Activated CD4-positive, alpha-beta T cell treated with anti-CD3 and anti-CD28 coated beads for 36 hours (primary cell): Measurements from ENCODE around the gene PRAMEF33. TPM values are rescaled to one million over a fixed set of nuclear protein-coding genes. Genes with fewer than 3 reads are reported as not detected.
A peak's percentile ranks its signal among the peaks of the same experiment; 100 is the strongest.
"Not testable (repeated sequence)": the region's sequence is repeated elsewhere in the genome, so short reads cannot be mapped to it uniquely, and the experiment has no call there.

Experiments
- ATAC-seq: fragments of 200-7000 bp; cut with Tn5 transposase; one replicate; pipeline ENCODE4 v1.10.0; 2021; ENCODE audit warnings: mild to moderate bottlenecking, moderate library complexity
- CTCF ChIA-PET: fragments of 350-600 bp; sonication (Branson Sonifier 250); formaldehyde crosslinking; loops from one replicate; lab custom pipeline; 2021; ENCODE audit warnings: antibody characterized with exemption; lab: Charles Lee
- POLR2A ChIA-PET: fragments of 350-600 bp; sonication (Branson Sonifier 250); formaldehyde crosslinking; loops from one replicate; lab custom pipeline; 2021; ENCODE audit warnings: antibody characterized with exemption, inconsistent platforms; lab: Charles Lee
- DNase-seq: peaks from one replicate; pipeline ENCODE4 v3.0.0-alpha.2; 2020
- H3K27ac Mint-ChIP-seq: one replicate; pipeline ENCODE4 v1.8.0; 2021; ENCODE audit warnings: mixed read lengths
- H3K27me3 Mint-ChIP-seq: one replicate; pipeline ENCODE4 v1.8.0; 2021; ENCODE audit warnings: mixed read lengths
- H3K36me3 Mint-ChIP-seq: one replicate; pipeline ENCODE4 v1.8.0; 2021; ENCODE audit warnings: low read depth, mixed read lengths
- H3K4me1 Mint-ChIP-seq: one replicate; pipeline ENCODE4 v1.8.0; 2021; ENCODE audit warnings: mixed read lengths
- H3K4me3 Mint-ChIP-seq: one replicate; pipeline ENCODE4 v1.8.0; 2021; ENCODE audit warnings: mild to moderate bottlenecking, moderate library complexity, mixed read lengths
- H3K9me3 Mint-ChIP-seq: one replicate; pipeline ENCODE4 v1.8.0; 2021; ENCODE audit warnings: low read depth, mixed read lengths
- intact Hi-C, 2 experiments: fragments of 100-400 bp; cut with DNase I in 1 of 2; cut with micrococcal nuclease in 1 of 2; formaldehyde crosslinking; loops; one replicate each; pipeline versions ENCODE4 v1.14.2 to v1.15.1; 2022 to 2024; cut with DNase I, micrococcal nuclease
- total RNA-seq, 2 experiments: library from RNA; stranded (reverse); gene quantifications; one replicate each; pipeline ENCODE4 v1.2.3, GENCODE V29; 2021

Gene PRAMEF33
- total RNA-seq, 2 experiments from 2014 or later, result not detected

GRCh38 chr1:13347034-13347433, 43.7 kb downstream of the PRAMEF33 start, which contains the start of gene PRAMEF14:
TSS of gene PRAMEF14 (minus strand) at chr1:13347134. CDS start at chr1:13345314, 1,820 bp downstream.
- ATAC-seq, CTCF ChIA-PET, POLR2A ChIA-PET, H3K4me3 Mint-ChIP-seq, DNase-seq, H3K27me3 Mint-ChIP-seq, H3K27ac Mint-ChIP-seq, H3K4me1 Mint-ChIP-seq, H3K36me3 Mint-ChIP-seq, intact Hi-C loops, H3K9me3 Mint-ChIP-seq: not testable (repeated sequence)

- H3K36me3 Mint-ChIP-seq, H3K27me3 Mint-ChIP-seq, H3K4me1 Mint-ChIP-seq, H3K27ac Mint-ChIP-seq, intact Hi-C loops, POLR2A ChIA-PET, CTCF ChIA-PET, H3K4me3 Mint-ChIP-seq, H3K9me3 Mint-ChIP-seq, ATAC-seq: not testable (repeated sequence)
- peak; percentile 8 for DNase-seq
Measured at GRCh38 chr1:13353476-13353875, 50.1 kb downstream of the PRAMEF33 start.

- intact Hi-C loops, POLR2A ChIA-PET, H3K27me3 Mint-ChIP-seq, H3K4me3 Mint-ChIP-seq, H3K36me3 Mint-ChIP-seq, CTCF ChIA-PET, H3K4me1 Mint-ChIP-seq, DNase-seq, ATAC-seq, H3K27ac Mint-ChIP-seq, H3K9me3 Mint-ChIP-seq: not testable (repeated sequence)
Measured at GRCh38 chr1:13354475-13354874, 51.1 kb downstream of the PRAMEF33 start.

- intact Hi-C loops, result loop anchor here in 1 of 2 experiments (5.0 kb wide), 1 partner anchor 66 kb away; no protein-coding TSS in a partner anchor
- CTCF ChIA-PET, H3K27ac Mint-ChIP-seq, POLR2A ChIA-PET, ATAC-seq, H3K9me3 Mint-ChIP-seq, H3K27me3 Mint-ChIP-seq, H3K36me3 Mint-ChIP-seq, H3K4me1 Mint-ChIP-seq, H3K4me3 Mint-ChIP-seq: not testable (repeated sequence)
- DNase-seq, result peak; percentile 37
Measured at GRCh38 chr1:13356774-13357173, 53.4 kb downstream of the PRAMEF33 start.

Other genes with a start within 250 kb of the PRAMEF33 start
- gene PRAMEF27, start 247.0 kb upstream of the PRAMEF33 start, total RNA-seq, result not detected
- not detected for gene HNRNPCL3, start 242.8 kb upstream of the PRAMEF33 start, total RNA-seq
- gene PRAMEF25, start 232.8 kb upstream of the PRAMEF33 start, total RNA-seq, result not detected
- gene HNRNPCL2, start 186.7 kb upstream of the PRAMEF33 start, total RNA-seq, result not detected
- gene PRAMEF26, start 147.5 kb upstream of the PRAMEF33 start, total RNA-seq, result not detected
- gene HNRNPCL4, start 137.9 kb upstream of the PRAMEF33 start, total RNA-seq, result not detected
- not detected for gene PRAMEF9, start 131.7 kb upstream of the PRAMEF33 start, total RNA-seq
- gene PRAMEF13, start 102.1 kb upstream of the PRAMEF33 start, total RNA-seq, result not detected
- gene PRAMEF18, start 77.4 kb upstream of the PRAMEF33 start, total RNA-seq, result not detected
- gene PRAMEF5, start 49.3 kb upstream of the PRAMEF33 start, total RNA-seq, result not detected
- gene PRAMEF8, start 18.4 kb upstream of the PRAMEF33 start, total RNA-seq, result not detected
- gene PRAMEF15, start 12.0 kb downstream of the PRAMEF33 start, total RNA-seq, result not detected
- not detected for gene PRAMEF14, start 43.6 kb downstream of the PRAMEF33 start, total RNA-seq
- not detected for gene PRAMEF19, start 68.4 kb downstream of the PRAMEF33 start, total RNA-seq
- not detected for gene PRAMEF17, start 86.1 kb downstream of the PRAMEF33 start, total RNA-seq
- not detected for gene PRAMEF20, start 106.9 kb downstream of the PRAMEF33 start, total RNA-seq
- not detected for gene LRRC38, start 210.5 kb downstream of the PRAMEF33 start, total RNA-seq